ENCODE measurements around the gene KCNC3.

Gene KCNC3

DNA sequence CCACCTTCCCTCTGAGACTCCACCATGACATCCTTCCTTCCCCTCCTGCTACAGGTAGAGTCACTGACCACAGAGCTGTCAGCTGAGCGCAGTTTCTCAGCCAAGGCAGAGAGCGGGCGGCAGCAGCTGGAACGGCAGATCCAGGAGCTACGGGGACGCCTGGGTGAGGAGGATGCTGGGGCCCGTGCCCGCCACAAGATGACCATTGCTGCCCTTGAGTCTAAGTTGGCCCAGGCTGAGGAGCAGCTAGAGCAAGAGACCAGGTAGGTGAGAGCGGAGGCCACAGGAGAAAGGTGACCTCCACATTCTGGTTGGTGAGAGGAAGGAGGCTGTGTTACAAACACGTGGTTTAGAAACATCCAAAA lies 27.6 kb downstream of the KCNC3 start:
- H3K27ac ChIP-seq (ENCODE audit: low read depth, low read length, poor library complexity, severe bottlenecking) = no peak overlapping the region
- H2AFZ ChIP-seq (ENCODE audit: low read length) = no peak overlapping the region
- H4K20me1 ChIP-seq (ENCODE audit: insufficient read depth, low read length) = no peaks in the 10 kb centered on the region
- no peaks in the 10 kb centered on the region for H3K36me3 ChIP-seq (ENCODE audit: insufficient read depth, low read length)
- no peaks in the 10 kb centered on the region for H3K79me2 ChIP-seq (ENCODE audit: insufficient read depth, low read length)
- no peak overlapping the region for H3K4me2 ChIP-seq (ENCODE audit: low read length)
- H3K9me2 ChIP-seq (ENCODE audit: low read depth, low read length) = no peaks in the 10 kb centered on the region
- H3K4me3 ChIP-seq (ENCODE audit: low read depth, low read length, poor library complexity, severe bottlenecking) = no peak overlapping the region
- no peaks in the 10 kb centered on the region; the same call in 1 of the 2 replicates for H3K27me3 ChIP-seq (ENCODE audit: insufficient read depth, low read length)
- no peak overlapping the region for H3K9ac ChIP-seq (ENCODE audit: low read length)
- TF ChIP-seq, protein P1, sequence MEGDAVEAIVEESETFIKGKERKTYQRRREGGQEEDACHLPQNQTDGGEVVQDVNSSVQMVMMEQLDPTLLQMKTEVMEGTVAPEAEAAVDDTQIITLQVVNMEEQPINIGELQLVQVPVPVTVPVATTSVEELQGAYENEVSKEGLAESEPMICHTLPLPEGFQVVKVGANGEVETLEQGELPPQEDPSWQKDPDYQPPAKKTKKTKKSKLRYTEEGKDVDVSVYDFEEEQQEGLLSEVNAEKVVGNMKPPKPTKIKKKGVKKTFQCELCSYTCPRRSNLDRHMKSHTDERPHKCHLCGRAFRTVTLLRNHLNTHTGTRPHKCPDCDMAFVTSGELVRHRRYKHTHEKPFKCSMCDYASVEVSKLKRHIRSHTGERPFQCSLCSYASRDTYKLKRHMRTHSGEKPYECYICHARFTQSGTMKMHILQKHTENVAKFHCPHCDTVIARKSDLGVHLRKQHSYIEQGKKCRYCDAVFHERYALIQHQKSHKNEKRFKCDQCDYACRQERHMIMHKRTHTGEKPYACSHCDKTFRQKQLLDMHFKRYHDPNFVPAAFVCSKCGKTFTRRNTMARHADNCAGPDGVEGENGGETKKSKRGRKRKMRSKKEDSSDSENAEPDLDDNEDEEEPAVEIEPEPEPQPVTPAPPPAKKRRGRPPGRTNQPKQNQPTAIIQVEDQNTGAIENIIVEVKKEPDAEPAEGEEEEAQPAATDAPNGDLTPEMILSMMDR (IDR thresholded peaks at IDR 0.05; ENCODE audit: low read length) = no peak
- no peak for TF ChIP-seq EZH2 (IDR thresholded peaks at IDR 0.05; ENCODE audit: borderline replicate concordance, low read length)
- no peaks in the 10 kb centered on the region for H3K4me1 ChIP-seq (ENCODE audit: insufficient read depth, low read length, severe bottlenecking)
- H3F3A ChIP-seq (ENCODE audit: insufficient read depth, low read length) = no peaks in the 10 kb centered on the region
- no peaks in the 10 kb centered on the region for H3K9me3 ChIP-seq (ENCODE audit: low read length)

DNA sequence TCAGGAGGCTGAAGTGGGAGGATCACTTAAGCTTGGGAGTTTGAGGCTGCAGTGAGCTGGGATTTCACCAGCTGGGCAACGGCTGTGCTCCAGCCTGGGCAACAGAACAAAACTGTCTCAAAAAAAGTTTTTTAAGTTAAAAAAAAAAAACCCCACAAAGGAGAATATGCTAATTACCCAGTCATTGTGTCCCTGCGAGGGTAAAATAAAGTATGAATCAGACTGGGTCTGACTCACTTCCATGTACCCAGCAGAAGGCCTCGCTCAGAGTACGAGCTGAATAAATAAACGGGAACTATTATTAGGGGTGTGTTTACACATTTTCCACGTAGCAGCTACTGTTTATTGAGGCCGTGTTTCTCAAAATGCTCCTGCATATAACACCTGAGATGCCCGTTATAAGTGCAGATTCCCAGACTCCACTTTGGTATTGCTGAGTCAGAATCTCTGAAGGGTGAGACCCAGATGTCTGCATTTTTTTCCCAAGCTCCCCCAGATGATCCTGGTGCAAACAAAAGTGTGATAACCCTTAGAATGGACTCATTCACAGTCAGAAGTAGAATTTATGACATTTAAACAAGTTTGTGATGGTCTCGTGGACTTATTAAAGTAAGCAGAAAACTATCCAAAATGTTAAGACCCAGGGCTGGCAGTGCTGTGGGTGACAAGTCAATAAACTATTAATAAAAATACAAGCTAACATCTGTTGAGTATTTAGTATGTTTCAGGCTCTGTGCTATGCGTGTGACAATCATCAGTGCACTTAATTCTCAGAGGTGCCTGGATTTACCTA lies 28.2 kb downstream of the KCNC3 start:
- no peak overlapping the region for H2AFZ ChIP-seq (ENCODE audit: low read length)
- no peak overlapping the region for H3K4me2 ChIP-seq (ENCODE audit: low read length)
- no peak overlapping the region for H3K9ac ChIP-seq (ENCODE audit: low read length)

DNA sequence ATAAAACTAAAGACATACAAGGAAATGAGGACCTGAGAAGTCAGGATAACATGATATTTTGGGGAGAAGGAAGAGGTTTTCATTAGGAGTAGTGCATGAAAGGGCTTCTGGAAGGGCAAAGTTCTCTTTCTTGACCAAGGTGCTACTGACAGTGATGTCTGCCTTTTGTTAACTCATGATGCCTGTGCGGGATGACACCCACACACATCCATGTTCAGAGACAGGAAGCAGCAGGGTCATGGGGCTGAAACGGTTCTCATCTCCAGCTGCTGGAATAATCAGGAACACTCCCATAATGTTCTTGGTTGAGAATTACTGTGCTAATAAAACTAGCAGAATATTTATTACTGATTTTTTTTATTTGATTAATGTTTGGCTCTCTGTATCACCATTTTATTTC lies 29.1 kb downstream of the KCNC3 start:
- H3K27me3 ChIP-seq (ENCODE audit: insufficient read depth, low read length) = no peaks in the 10 kb centered on the region; the same call in 1 of the 2 replicates
- H3K9me2 ChIP-seq (ENCODE audit: low read depth, low read length) = no peaks in the 10 kb centered on the region
- no peaks in the 10 kb centered on the region for H3K36me3 ChIP-seq (ENCODE audit: insufficient read depth, low read length)
- no peaks in the 10 kb centered on the region for H3K4me1 ChIP-seq (ENCODE audit: insufficient read depth, low read length, severe bottlenecking)
- no peak overlapping the region for H3K4me3 ChIP-seq (ENCODE audit: low read depth, low read length, poor library complexity, severe bottlenecking)
- H3K9ac ChIP-seq (ENCODE audit: low read length) = no peak overlapping the region
- H3K4me2 ChIP-seq (ENCODE audit: low read length) = no peak overlapping the region
- H3F3A ChIP-seq (ENCODE audit: insufficient read depth, low read length) = no peaks in the 10 kb centered on the region
- H3K79me2 ChIP-seq (ENCODE audit: insufficient read depth, low read length) = no peaks in the 10 kb centered on the region
- H3K9me3 ChIP-seq (ENCODE audit: low read length) = no peaks in the 10 kb centered on the region
- no peak overlapping the region for H3K27ac ChIP-seq (ENCODE audit: low read depth, low read length, poor library complexity, severe bottlenecking)
- H2AFZ ChIP-seq (ENCODE audit: low read length) = no peak overlapping the region
- no peak for TF ChIP-seq EZH2 (IDR thresholded peaks at IDR 0.05; ENCODE audit: borderline replicate concordance, low read length)
- TF ChIP-seq, protein P1 (IDR thresholded peaks at IDR 0.05; ENCODE audit: low read length) = no peak
- no peaks in the 10 kb centered on the region for H4K20me1 ChIP-seq (ENCODE audit: insufficient read depth, low read length)

More for the DNA sequence above, 28.2 kb downstream of the KCNC3 start:
- no peaks in the 10 kb centered on the region for H4K20me1 ChIP-seq (ENCODE audit: insufficient read depth, low read length)
- no peaks in the 10 kb centered on the region for H3K36me3 ChIP-seq (ENCODE audit: insufficient read depth, low read length)
- no peaks in the 10 kb centered on the region for H3K9me2 ChIP-seq (ENCODE audit: low read depth, low read length)
- H3F3A ChIP-seq (ENCODE audit: insufficient read depth, low read length) = no peaks in the 10 kb centered on the region
- TF ChIP-seq EZH2 (IDR thresholded peaks at IDR 0.05; ENCODE audit: borderline replicate concordance, low read length) = no peak
- TF ChIP-seq, protein P1 (IDR thresholded peaks at IDR 0.05; ENCODE audit: low read length) = no peak
- H3K79me2 ChIP-seq (ENCODE audit: insufficient read depth, low read length) = no peaks in the 10 kb centered on the region
- H3K27ac ChIP-seq (ENCODE audit: low read depth, low read length, poor library complexity, severe bottlenecking) = no peak overlapping the region
- H3K27me3 ChIP-seq (ENCODE audit: insufficient read depth, low read length) = no peaks in the 10 kb centered on the region; the same call in 1 of the 2 replicates
- H3K4me3 ChIP-seq (ENCODE audit: low read depth, low read length, poor library complexity, severe bottlenecking) = no peak overlapping the region
- H3K9me3 ChIP-seq (ENCODE audit: low read length) = no peaks in the 10 kb centered on the region
- H3K4me1 ChIP-seq (ENCODE audit: insufficient read depth, low read length, severe bottlenecking) = no peaks in the 10 kb centered on the region
